Coronary artery (tissue), 2 donors: ENCODE data around the gene CGNL1.

Source experiments
- DNase-seq: peaks from one replicate; pipeline ENCODE4 v3.0.0-alpha.2; 2017; ENCODE audit warnings: low spot score
- H3K27ac ChIP-seq, 2 donors: fragments of 200-600 bp; sonication (generic); one replicate each; pipeline ENCODE4 v1.5.1; 2016 to 2019
- H3K4me3 ChIP-seq: fragments of 200-600 bp; sonication (generic); 2 replicates; pipeline ENCODE4 v1.5.1; 2016; ENCODE audit warnings: mild to moderate bottlenecking, moderate library complexity
- TF ChIP-seq, protein P1 (sequence below): fragments of 200-600 bp; sonication (generic); IDR thresholded peaks from one replicate; pipeline ENCODE4 v1.5.1; 2019; ENCODE audit warnings: antibody characterized with exemption

The CGNL1 gene

DNA sequence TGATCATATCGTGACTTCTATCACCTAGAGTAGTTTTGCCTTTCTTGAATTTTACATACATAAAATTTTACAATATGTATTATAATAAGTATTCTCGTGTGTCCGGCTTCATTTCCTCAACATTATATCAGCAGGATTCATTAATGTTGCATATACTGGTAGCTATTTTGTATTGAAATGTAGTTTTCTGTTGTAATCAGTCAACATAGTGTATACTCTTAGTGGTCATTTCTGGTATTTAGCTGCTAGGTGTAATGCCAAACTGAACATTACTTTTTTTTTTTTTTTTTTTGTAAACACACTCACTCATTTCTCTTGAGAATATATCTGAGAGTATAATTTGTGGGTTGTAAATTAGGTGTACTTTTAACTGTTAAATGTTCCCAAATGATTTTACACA, 70.1 kb downstream of the CGNL1 start:
- Histone ChIP-seq H3K4me3 (no peak overlapping the region), H3K27ac (no peak overlapping the region)
- TF ChIP-seq, protein P1, sequence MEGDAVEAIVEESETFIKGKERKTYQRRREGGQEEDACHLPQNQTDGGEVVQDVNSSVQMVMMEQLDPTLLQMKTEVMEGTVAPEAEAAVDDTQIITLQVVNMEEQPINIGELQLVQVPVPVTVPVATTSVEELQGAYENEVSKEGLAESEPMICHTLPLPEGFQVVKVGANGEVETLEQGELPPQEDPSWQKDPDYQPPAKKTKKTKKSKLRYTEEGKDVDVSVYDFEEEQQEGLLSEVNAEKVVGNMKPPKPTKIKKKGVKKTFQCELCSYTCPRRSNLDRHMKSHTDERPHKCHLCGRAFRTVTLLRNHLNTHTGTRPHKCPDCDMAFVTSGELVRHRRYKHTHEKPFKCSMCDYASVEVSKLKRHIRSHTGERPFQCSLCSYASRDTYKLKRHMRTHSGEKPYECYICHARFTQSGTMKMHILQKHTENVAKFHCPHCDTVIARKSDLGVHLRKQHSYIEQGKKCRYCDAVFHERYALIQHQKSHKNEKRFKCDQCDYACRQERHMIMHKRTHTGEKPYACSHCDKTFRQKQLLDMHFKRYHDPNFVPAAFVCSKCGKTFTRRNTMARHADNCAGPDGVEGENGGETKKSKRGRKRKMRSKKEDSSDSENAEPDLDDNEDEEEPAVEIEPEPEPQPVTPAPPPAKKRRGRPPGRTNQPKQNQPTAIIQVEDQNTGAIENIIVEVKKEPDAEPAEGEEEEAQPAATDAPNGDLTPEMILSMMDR, result no peak
- DNase-seq, result no peak

DNA sequence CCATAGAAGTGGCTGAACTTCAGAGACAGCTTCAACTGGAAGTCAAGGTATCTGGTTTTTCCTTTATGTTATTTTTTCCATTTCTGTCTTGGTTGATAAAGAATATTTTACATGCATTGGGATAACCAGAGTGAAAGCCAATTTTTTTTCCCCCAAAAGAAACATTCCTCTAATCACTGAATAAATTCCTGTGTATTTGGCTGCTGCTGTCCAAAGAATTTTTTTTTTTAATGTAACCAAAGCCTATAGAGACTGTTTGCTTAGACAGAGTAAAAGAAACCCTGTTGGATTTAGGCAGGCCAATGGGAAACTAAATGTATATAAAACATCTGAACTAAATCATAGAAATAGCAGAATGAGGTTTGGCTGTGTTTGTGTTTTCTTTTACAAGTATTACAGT, 75.2 kb downstream of the CGNL1 start:
- TF ChIP-seq, protein P1, result no peak
- H3K27ac ChIP-seq, result no peak overlapping the region
- H3K4me3 ChIP-seq, result no peak overlapping the region
- DNase-seq, result no peak

DNA sequence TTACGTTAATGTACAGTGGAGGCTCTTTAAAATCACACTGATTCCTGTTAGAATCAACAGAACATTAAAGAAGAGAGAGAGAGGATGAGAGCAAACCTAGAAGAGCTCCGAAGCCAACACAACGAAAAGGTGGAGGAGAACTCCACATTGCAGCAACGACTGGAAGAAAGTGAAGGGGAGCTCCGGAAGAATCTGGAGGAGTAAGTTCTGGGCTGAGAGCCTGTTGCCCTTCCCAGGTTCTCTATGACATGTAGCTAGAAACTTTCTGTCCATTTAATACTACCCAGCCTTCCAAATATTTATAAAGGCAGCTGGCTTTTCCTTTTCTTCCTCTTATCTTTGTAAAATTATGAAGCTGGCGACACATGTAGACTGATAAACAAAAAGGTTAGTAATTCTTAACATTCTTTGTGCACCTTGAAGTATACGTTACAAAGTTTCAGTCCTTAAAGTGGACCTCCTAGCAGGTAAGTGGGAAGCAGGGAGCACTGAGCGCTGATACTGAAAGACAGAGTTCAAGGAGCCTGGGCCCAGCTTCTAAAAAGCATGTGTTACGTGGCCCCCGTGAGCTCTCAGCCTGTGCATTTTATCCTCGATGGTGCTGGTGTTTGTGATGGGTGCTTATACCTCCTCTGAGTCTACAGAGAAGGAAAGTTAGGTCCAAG, 75.9 kb downstream of the CGNL1 start:
- TF ChIP-seq, protein P1, result no peak
- Histone ChIP-seq H3K27ac (no peak overlapping the region), H3K4me3 (no peak overlapping the region)
- no peak for DNase-seq

GRCh38 chr15:57455929-57456328, 79.6 kb downstream of the CGNL1 start:
- Histone ChIP-seq H3K4me3 (no peak overlapping the region), H3K27ac (no peak overlapping the region)
- no peak for DNase-seq
- TF ChIP-seq, protein P1, result no peak

DNA sequence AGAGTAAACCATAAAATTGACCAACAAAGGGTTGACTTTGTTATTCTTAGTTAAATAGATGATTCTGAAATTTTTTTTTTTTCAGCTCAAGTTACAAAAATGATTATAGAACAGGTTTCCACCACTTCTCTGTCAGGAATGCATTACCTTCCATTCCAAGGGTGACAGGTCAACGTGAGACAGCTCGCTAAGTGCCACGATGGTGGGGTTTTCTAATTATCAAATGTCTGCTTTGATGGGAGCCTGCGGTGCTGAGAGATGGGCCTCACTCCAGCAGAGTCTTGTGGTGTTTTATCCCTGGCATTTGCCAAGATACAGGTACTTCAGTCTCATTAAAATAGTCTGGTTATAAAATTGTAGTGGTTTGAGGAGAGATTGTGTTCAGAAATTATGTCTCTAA, 80.3 kb downstream of the CGNL1 start:
- Histone ChIP-seq H3K27ac (no peak overlapping the region), H3K4me3 (no peak overlapping the region)
- no peak for DNase-seq
- TF ChIP-seq, protein P1, result no peak

DNA sequence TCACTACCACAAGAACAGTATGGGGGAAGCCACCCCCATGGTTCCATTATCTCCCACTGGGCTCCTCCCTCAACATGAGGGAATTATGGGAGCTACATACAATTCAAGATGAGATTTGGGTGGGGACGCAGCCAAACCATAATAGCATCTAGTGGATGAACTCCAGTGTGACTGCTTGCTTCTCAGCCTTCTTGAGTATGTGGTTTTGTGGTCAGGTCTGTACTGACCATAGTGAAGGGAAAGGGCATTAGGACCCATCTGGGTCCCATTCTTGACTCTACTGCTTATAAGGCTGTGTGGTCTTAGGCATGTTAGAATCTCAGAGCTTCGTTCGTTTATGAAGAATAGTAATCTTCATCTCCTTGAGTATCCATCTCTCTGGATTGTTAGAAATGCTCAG, 81.4 kb downstream of the CGNL1 start:
- H3K27ac ChIP-seq, result no peak overlapping the region
- no peak for DNase-seq
- H3K4me3 ChIP-seq, result no peak overlapping the region
- TF ChIP-seq, protein P1, result no peak

GRCh38 chr15:57458356-57458781, 82.1 kb downstream of the CGNL1 start:
- TF ChIP-seq, protein P1, result no peak
- no peak overlapping the region for H3K27ac ChIP-seq
- DNase-seq, result no peak
- no peak overlapping the region for H3K4me3 ChIP-seq
